Measurements from ENCODE around the gene HELZ. TPM values are rescaled to one million over a fixed set of nuclear protein-coding genes. Genes with fewer than 3 reads are reported as not detected.

The HELZ gene
- polyA plus RNA-seq, 3 donors = 24.8 to 44.1 (median 39.9) TPM

DNA sequence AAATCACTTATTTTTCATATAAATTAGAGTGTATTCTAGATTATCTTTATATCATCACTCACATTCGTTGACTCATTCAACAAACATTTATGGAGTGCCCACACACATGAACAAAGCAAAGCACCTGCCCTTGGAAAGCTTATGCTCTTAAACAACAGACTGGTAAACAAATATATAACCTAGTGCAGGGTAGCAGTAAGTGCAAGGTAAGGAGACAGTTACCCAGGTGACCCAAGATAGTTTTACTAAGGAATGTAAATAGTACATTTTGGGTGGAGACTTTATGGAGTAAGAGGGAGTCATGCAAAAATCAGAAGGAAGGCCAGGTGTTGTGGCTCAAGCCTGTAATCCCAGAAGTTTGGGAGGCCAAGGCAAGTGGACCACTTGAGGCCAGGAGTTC lies 40.4 kb upstream of the HELZ start:
- H3K9me3 Mint-ChIP-seq = peaks cover 0 to 3% (median 0%) of the 10 kb centered on the region in 7 donors
- WGBS (ENCODE audit: insufficient coverage) = no CpG with 5 or more reads among the region's 1 CpG
- no peaks in the 10 kb centered on the region for H3K9me3 ChIP-seq (replicated peaks in 1 of 2; ENCODE audit: control insufficient read depth in 1 of 2, insufficient read depth in 1 of 2, low read length in 2 of 2)
- no peak overlapping the region for H3K4me3 ChIP-seq (replicated peaks in 1 of 3; ENCODE audit: low read depth in 2 of 3, low read length in 3 of 3)
- H3K36me3 Mint-ChIP-seq = no peaks in the 10 kb centered on the region
- H3K27ac ChIP-seq (ENCODE audit: low read depth in 1 of 2, low read length in 2 of 2) = no peak overlapping the region
- no peak overlapping the region for H3K4me2 ChIP-seq (replicated peaks; ENCODE audit: extremely low read depth, low read length, poor library complexity, severe bottlenecking)
- no peak overlapping the region for H2AFZ ChIP-seq (ENCODE audit: insufficient read depth, low read depth, low read length, poor library complexity, severe bottlenecking)
- TF ChIP-seq, protein P1, sequence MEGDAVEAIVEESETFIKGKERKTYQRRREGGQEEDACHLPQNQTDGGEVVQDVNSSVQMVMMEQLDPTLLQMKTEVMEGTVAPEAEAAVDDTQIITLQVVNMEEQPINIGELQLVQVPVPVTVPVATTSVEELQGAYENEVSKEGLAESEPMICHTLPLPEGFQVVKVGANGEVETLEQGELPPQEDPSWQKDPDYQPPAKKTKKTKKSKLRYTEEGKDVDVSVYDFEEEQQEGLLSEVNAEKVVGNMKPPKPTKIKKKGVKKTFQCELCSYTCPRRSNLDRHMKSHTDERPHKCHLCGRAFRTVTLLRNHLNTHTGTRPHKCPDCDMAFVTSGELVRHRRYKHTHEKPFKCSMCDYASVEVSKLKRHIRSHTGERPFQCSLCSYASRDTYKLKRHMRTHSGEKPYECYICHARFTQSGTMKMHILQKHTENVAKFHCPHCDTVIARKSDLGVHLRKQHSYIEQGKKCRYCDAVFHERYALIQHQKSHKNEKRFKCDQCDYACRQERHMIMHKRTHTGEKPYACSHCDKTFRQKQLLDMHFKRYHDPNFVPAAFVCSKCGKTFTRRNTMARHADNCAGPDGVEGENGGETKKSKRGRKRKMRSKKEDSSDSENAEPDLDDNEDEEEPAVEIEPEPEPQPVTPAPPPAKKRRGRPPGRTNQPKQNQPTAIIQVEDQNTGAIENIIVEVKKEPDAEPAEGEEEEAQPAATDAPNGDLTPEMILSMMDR (IDR thresholded peaks at IDR 0.05) = no peak
- H3K4me3 Mint-ChIP-seq = no peak overlapping the region
- H3K27ac Mint-ChIP-seq = no peak overlapping the region
- H3K4me1 ChIP-seq (ENCODE audit: control insufficient read depth in 1 of 2, insufficient read depth in 2 of 2, low read length in 2 of 2) = peaks cover 13 to 14% of the 10 kb centered on the region in 2 donors
- H3K36me3 ChIP-seq (replicated peaks in 1 of 2; ENCODE audit: control insufficient read depth in 1 of 2, insufficient read depth in 2 of 2, low read length in 2 of 2) = no peaks in the 10 kb centered on the region
- H3K27me3 Mint-ChIP-seq (ENCODE audit: low read depth in 3 of 3) = peaks cover 1 to 5% (median 2%) of the 10 kb centered on the region in 3 donors
- H3K4me1 Mint-ChIP-seq = peaks cover 17% of the 10 kb centered on the region
- intact Hi-C loops (cut with micrococcal nuclease) = loop anchor here in 1 of 2 donors (10.0 kb wide), 1 partner anchor 51 kb away; no protein-coding TSS in a partner anchor
- no peak overlapping the region for H3K9ac ChIP-seq (ENCODE audit: insufficient read depth, low read length, poor library complexity, severe bottlenecking)
- no peaks in the 10 kb centered on the region for H3K27me3 ChIP-seq (ENCODE audit: control insufficient read depth in 2 of 2, insufficient read depth in 2 of 2, low read length in 2 of 2)
- H4K20me1 ChIP-seq (ENCODE audit: insufficient read depth, low read length) = no peaks in the 10 kb centered on the region
- DNase-seq = no peak
- no peaks in the 10 kb centered on the region for H3K79me2 ChIP-seq (ENCODE audit: insufficient read depth, low read length)

DNA sequence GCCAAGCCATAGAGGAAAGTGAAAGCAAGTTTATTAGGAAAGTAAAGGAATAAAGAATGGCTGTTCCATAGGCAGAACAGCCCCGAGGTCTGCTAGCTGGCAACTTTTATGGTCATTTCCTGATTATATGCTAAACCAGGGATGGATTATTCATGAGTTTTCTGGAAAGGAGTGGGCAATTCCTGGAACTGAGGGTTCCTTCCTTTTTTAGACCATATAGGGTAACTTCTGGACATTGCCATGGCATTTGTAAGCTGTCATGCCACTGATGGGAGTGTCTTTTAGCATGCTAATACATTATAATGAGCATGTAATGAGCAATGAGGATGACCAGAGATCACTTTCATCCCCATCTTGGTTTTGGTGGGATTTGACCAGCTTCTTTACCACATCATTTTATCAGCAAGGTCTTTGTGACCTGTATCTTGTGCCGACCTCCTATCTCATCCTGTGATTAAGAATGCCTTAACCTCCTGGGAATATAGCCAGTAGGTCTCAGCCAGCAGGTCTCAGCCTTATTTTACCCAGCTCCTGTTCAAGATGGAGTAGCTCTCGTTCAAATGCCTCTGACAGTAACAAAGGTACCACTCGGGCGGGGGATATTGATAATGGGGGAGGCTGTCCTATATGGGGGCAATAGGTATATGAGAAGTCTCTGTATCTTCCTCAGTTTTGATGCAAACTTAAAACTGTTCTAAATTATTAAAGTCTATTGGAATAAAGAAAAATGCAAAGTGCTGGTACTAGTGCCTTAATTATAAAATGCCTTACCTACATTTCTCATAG lies 38.9 kb upstream of the HELZ start:
- Histone ChIP-seq H3K27ac (ENCODE audit: low read depth in 1 of 2, low read length in 2 of 2) (no peak overlapping the region), H3K4me1 (ENCODE audit: control insufficient read depth in 1 of 2, insufficient read depth in 2 of 2, low read length in 2 of 2) (peaks cover 6 to 7% of the 10 kb centered on the region in 2 donors), H3K9ac (ENCODE audit: insufficient read depth, low read length, poor library complexity, severe bottlenecking) (no peak overlapping the region), H3K4me2 (replicated peaks; ENCODE audit: extremely low read depth, low read length, poor library complexity, severe bottlenecking) (no peak overlapping the region), H3K79me2 (ENCODE audit: insufficient read depth, low read length) (no peaks in the 10 kb centered on the region), H4K20me1 (ENCODE audit: insufficient read depth, low read length) (no peaks in the 10 kb centered on the region), H2AFZ (ENCODE audit: insufficient read depth, low read depth, low read length, poor library complexity, severe bottlenecking) (no peak overlapping the region), H3K9me3 (replicated peaks in 1 of 2; ENCODE audit: control insufficient read depth in 1 of 2, insufficient read depth in 1 of 2, low read length in 2 of 2) (no peaks in the 10 kb centered on the region), H3K4me3 (replicated peaks in 1 of 3; ENCODE audit: low read depth in 2 of 3, low read length in 3 of 3) (no peak overlapping the region), H3K36me3 (replicated peaks in 1 of 2; ENCODE audit: control insufficient read depth in 1 of 2, insufficient read depth in 2 of 2, low read length in 2 of 2) (no peaks in the 10 kb centered on the region), H3K27me3 (ENCODE audit: control insufficient read depth in 2 of 2, insufficient read depth in 2 of 2, low read length in 2 of 2) (no peaks in the 10 kb centered on the region)
- WGBS (ENCODE audit: insufficient coverage) = 29% methylated on average over 1 of the region's 5 CpGs
- intact Hi-C loops (cut with micrococcal nuclease) = loop anchor here in 1 of 2 donors (10.0 kb wide), 1 partner anchor 49 kb away; no protein-coding TSS in a partner anchor
- no peak overlapping the region for H3K4me3 Mint-ChIP-seq
- no peak for DNase-seq
- no peaks in the 10 kb centered on the region for H3K36me3 Mint-ChIP-seq
- peaks cover 0 to 3% (median 0%) of the 10 kb centered on the region in 7 donors for H3K9me3 Mint-ChIP-seq
- TF ChIP-seq, protein P1 (IDR thresholded peaks at IDR 0.05) = no peak
- peaks cover 2 to 5% (median 4%) of the 10 kb centered on the region in 3 donors for H3K27me3 Mint-ChIP-seq (ENCODE audit: low read depth in 3 of 3)
- peaks cover 7% of the 10 kb centered on the region for H3K4me1 Mint-ChIP-seq
- H3K27ac Mint-ChIP-seq = no peak overlapping the region

All from CD14-positive monocyte (primary cell).